Fibroblast of pulmonary artery (primary cell): ENCODE results near the gene KCTD18.
A peak's percentile ranks its signal among the peaks of the same experiment; 100 is the strongest.

Experiments used
- DNase-seq: peaks from one replicate; pipeline ENCODE4 v3.0.0-alpha.2; 2010; ENCODE audit warnings: low read depth
- H3K4me3 ChIP-seq: replicated peaks from 2 replicates; pipeline ENCODE4 v1.5.1; 2011; ENCODE audit warnings: low read depth, mild to moderate bottlenecking, control low read depth, low read length, moderate library complexity
- CTCF ChIP-seq: IDR thresholded peaks from 2 replicates; pipeline ENCODE4 v1.5.1; 2011; ENCODE audit warnings: mild to moderate bottlenecking, control low read depth, low read length, inconsistent platforms; ENCODE audit errors: missing control alignments

The KCTD18 gene

GRCh38 chr2:200509235-200509611 lies 645 bp downstream of the KCTD18 start:
- no peak for DNase-seq
- TF ChIP-seq CTCF: no peak
- peak overlapping the region; percentile 82 for H3K4me3 ChIP-seq

- H3K4me3 ChIP-seq: no peak overlapping the region
- TF ChIP-seq CTCF: no peak
- no peak for DNase-seq
Measured at GRCh38 chr2:200507179-200507578, 2.7 kb downstream of the KCTD18 start.

- no peak for TF ChIP-seq CTCF
Measured at GRCh38 chr2:200506679-200507078, 3.2 kb downstream of the KCTD18 start.

GRCh38 chr2:200502196-200502595 lies 7.7 kb downstream of the KCTD18 start:
- H3K4me3 ChIP-seq: no peak overlapping the region
- no peak for TF ChIP-seq CTCF
- no peak for DNase-seq

More at GRCh38 chr2:200506679-200507078, 3.2 kb downstream of the KCTD18 start:
- no peak for DNase-seq
- H3K4me3 ChIP-seq: no peak overlapping the region

GRCh38 chr2:200498402-200499162 lies 11.3 kb downstream of the KCTD18 start:
- no peak for DNase-seq
- TF ChIP-seq CTCF: no peak
- H3K4me3 ChIP-seq: no peak overlapping the region

- no peak overlapping the region for H3K4me3 ChIP-seq
- no peak for TF ChIP-seq CTCF
- DNase-seq: no peak
Measured at GRCh38 chr2:200496696-200497095, 13.2 kb downstream of the KCTD18 start.

- no peak for DNase-seq
- H3K4me3 ChIP-seq: no peak overlapping the region
- no peak for TF ChIP-seq CTCF
Measured at GRCh38 chr2:200494048-200494447, 15.8 kb downstream of the KCTD18 start.
